Peyer's patch (tissue), 4 donors: Measurements from ENCODE around the gene SLC44A4.

Source experiments
- CTCF ChIP-seq, 6 experiments: fragments of 450-650 bp in 4 of 6; fragments of 200-600 bp in 2 of 6; sonication (generic) in 1 of 6; IDR thresholded peaks; one replicate each; pipeline ENCODE4 v1.5.1; 2017 to 2019; ENCODE audit warnings: antibody characterized with exemption in 6 of 6, mild to moderate bottlenecking in 3 of 6, moderate library complexity in 1 of 6
- POLR2A ChIP-seq, 2 donors: fragments of 450-650 bp; IDR thresholded peaks; one replicate each; pipeline ENCODE4 v1.5.1; 2017; ENCODE audit warnings: antibody characterized with exemption in 2 of 2, mild to moderate bottlenecking in 2 of 2, moderate library complexity in 2 of 2

GRCh38 chr6:31905041-31905440 is 26.2 kb upstream of the SLC44A4 start:
- TF ChIP-seq CTCF (IDR thresholded peaks at IDR 0.05) (no peak), POLR2A (IDR thresholded peaks at IDR 0.05) (no peak)
